SKM-1 (cell line): Measurements from ENCODE around the gene GJA10.

Experiments
- DNase-seq: peaks from one replicate; lab custom pipeline; 2025; ENCODE audit not compliant: unreplicated experiment; lab: John Stamatoyannopoulos, UW

GJA10 gene

DNA sequence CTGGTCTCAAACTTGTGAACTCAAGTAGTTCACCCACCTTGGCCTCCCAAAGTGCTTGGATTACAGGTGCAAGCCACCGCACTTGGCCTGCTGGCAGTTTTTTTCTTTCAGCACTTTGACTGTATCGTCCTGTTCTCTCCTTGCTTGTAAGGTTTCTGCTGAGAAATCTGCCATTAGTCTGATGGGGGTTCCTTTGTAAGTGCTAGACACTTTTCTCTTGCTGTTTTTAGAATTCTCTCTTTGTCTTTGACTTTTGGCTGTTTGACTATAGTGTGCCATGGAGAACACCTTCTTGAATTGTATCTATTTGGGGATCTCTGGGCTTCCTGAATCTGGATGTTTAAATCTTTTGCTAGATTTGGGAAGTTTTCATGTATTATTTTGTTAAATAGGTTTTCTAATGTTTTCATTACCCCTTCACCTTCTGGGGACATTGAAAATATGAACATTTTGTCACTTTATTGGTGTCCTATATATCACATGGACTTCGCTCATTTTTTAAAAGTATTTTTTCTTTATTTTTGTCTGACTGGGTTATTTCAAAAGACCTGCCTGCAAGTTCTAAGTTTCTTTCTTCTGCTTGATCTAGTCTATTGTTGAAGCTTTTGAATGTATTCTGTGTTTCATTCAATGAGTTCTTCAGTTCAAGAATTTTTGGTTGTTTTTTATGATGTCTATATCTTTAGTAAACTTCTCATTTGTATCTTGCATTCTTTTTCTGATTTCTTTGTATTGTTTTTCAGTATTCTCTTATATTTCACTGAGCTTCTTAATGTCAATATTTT, 22.1 kb downstream of the GJA10 start:
- no peak for DNase-seq

DNA sequence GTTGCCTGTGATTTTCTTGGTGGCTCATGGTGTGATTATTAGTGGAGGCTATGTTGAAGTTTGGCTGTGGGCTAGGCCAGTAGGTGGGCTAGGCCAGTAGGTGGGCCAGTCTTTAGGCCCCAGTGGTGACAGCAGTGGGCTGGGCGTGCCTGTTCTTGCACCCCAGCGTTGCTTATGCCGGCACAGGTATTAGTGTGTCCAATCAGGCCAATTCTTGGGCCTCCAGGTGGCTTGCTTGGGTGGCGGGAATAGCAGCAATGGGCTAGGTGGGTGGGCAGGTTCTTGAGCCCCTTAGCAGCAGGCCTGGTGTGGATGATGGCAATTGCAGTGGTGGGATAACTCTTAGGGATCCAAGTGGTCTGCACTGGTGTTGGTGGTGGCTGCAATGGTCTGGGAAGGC, 22.9 kb downstream of the GJA10 start:
- DNase-seq, result no peak

- no peak for DNase-seq
Observed at GRCh38 chr6:89917801-89918366, 23.6 kb downstream of the GJA10 start.

GRCh38 chr6:89921197-89921596, 26.9 kb downstream of the GJA10 start:
- DNase-seq, result no peak

GRCh38 chr6:89921691-89922090, 27.4 kb downstream of the GJA10 start:
- no peak for DNase-seq

GRCh38 chr6:89924231-89924630, 30.0 kb downstream of the GJA10 start:
- no peak for DNase-seq

DNA sequence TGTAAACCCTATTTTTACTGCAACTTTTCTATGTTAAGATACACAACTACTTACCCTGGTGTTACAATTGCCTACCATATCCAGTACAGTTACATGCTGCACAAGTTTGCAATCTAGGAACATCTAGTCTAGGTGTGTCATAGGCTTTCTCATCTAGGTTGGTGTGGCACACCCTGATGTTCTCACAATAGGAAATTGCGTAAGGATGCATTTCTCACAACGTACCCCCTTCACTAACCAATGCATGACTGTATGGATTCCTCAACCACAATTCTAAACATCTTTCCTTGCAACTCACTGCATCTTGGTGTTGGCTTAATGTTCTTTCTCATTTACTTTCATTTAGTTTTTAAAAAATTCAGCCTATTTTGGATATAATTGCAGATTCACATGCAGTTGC, 31.6 kb downstream of the GJA10 start:
- no peak for DNase-seq

DNA sequence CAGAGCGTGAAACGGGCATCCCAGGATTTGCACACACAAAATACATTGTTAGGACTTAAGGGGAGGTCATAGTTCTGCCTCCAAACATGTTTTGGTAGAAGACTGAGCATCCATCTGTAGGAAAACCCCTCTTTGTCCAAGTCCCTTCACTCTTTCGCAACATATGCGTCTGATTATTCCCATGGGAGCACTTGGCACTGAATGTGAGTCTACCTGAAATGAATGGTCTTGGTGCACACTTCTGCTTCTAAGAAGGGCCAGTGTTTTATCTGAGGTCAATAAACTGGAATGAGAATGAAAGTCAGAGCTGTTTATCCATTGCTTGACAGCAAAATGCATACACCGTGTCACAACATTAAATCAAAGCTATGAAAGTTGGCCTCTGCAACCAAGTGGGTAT, 33.0 kb downstream of the GJA10 start:
- no peak for DNase-seq

- peak; percentile 53 for DNase-seq
Observed at GRCh38 chr6:89927791-89928550, 33.7 kb downstream of the GJA10 start.

GRCh38 chr6:89928604-89929003, 34.3 kb downstream of the GJA10 start:
- no peak for DNase-seq

- DNase-seq, result no peak
Observed at GRCh38 chr6:89930789-89931188, 36.5 kb downstream of the GJA10 start.

DNA sequence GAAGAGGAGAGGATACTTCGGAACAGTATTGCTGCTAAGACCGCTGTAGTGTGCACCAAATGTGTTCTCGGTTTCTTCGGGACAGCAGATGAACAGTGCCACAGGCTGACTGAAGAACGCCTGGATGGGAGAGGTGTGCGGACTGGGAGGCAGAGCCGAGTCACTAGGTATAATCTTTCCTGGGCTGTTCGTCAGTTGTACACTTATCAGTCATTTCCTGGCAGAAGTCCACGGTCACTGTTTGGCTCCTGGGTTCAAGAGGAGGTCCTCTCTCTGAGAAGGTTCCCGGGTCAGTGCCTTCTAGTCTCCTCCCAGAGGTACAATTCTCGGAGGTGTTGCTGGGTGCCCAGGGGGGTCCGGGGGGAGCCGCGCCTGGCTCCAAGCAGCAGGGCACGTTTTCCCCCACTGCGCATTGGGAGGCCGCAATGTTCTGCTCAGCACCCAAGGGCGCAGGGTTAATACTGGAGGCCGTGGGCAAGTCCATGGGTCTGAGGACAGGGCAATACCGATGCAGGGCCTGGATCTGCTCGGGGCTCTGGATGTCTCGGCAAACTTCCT, 38.1 kb downstream of the GJA10 start:
- no peak for DNase-seq

GRCh38 chr6:89934685-89935366, 40.6 kb downstream of the GJA10 start:
- no peak for DNase-seq

- no peak for DNase-seq
Observed at GRCh38 chr6:89936177-89936576, 41.9 kb downstream of the GJA10 start.

DNA sequence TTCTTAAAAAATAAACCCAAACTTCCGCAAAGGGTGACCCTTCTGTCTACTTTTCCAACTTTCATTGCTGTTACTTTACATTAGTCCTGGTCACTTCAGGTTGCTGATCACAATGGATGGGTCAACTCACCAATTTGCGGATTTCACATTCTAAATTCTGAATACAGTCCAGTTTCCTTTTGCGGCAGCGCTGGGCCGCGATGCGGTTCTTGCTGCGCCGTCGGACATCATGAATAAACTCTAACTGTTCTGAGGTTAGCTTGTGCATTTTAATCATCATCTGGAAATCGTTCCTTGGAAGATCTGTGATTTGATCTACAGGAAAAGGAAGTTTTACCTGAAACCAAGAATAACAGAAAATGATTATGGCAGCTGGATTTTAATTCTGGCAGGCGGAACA, 43.7 kb downstream of the GJA10 start:
- DNase-seq, result no peak

- DNase-seq, result no peak
Observed at GRCh38 chr6:89939144-89939543, 44.9 kb downstream of the GJA10 start.

- peak; percentile 80 for DNase-seq
Observed at GRCh38 chr6:89940225-89941027, 46.2 kb downstream of the GJA10 start.

- no peak for DNase-seq
Observed at GRCh38 chr6:89941031-89941762, 46.9 kb downstream of the GJA10 start.

GRCh38 chr6:89941763-89942497, 47.7 kb downstream of the GJA10 start:
- no peak for DNase-seq
